GM10248 (cell line): ENCODE results near the gene SCAMP2.

Experiments
- CTCF ChIA-PET: fragments of 300-600 bp; sonication (Branson Sonifier 250); formaldehyde crosslinking; extraction: SDS; loops from one replicate; lab custom pipeline; 2021; ENCODE audit warnings: antibody characterized with exemption; lab: Yijun Ruan, JAX
- POLR2A ChIA-PET: fragments of 350-650 bp; sonication (Branson Sonifier 250); formaldehyde crosslinking; extraction: SDS; loops from one replicate; lab custom pipeline; 2020; ENCODE audit warnings: antibody characterized with exemption; lab: Yijun Ruan, JAX
- DNase-seq: peaks from one replicate; pipeline ENCODE4 v3.0.0; 2012; ENCODE audit errors: extremely low spot score
- TF ChIP-seq, protein P1 (sequence below): IDR thresholded peaks from 2 replicates; pipeline ENCODE4 v1.5.1; 2012; ENCODE audit warnings: mild to moderate bottlenecking, low read depth; ENCODE audit errors: extremely low read depth, missing control alignments, control extremely low read depth

The SCAMP2 gene

DNA sequence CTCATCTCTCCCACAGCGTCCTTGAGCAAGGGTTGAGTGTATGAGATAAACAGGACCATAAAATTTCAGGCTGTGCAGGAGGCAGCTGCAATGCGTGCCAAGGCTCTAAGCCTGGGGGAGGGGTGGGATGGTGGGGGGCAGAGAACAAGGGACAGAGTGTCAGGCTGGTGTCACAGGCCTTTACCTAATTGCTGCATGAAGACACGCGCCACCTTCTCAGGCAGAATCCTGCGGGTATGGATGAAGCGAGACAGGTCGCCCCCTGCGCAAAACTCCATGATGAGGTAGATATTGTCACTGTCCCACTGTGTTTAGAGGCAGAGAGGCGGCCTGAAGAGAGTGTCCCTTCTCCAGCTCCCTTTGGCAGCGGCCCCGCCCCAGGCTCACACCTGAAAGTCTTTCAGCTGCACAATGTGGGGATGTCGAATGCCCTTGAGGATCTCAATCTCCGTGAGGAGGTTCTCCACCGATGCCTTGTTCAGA is 31.2 kb downstream of the SCAMP2 start:
- TF ChIP-seq, protein P1, sequence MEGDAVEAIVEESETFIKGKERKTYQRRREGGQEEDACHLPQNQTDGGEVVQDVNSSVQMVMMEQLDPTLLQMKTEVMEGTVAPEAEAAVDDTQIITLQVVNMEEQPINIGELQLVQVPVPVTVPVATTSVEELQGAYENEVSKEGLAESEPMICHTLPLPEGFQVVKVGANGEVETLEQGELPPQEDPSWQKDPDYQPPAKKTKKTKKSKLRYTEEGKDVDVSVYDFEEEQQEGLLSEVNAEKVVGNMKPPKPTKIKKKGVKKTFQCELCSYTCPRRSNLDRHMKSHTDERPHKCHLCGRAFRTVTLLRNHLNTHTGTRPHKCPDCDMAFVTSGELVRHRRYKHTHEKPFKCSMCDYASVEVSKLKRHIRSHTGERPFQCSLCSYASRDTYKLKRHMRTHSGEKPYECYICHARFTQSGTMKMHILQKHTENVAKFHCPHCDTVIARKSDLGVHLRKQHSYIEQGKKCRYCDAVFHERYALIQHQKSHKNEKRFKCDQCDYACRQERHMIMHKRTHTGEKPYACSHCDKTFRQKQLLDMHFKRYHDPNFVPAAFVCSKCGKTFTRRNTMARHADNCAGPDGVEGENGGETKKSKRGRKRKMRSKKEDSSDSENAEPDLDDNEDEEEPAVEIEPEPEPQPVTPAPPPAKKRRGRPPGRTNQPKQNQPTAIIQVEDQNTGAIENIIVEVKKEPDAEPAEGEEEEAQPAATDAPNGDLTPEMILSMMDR, result no peak
- POLR2A ChIA-PET, result no interaction called here
- no peak for DNase-seq
- CTCF ChIA-PET, result interaction anchor here (0.8 to 3.8 kb wide), 15 partner anchors 8 to 210 kb away, joined by 3 to 19 read pairs (median 5); partner anchors contain the start of gene FAM219B

DNA sequence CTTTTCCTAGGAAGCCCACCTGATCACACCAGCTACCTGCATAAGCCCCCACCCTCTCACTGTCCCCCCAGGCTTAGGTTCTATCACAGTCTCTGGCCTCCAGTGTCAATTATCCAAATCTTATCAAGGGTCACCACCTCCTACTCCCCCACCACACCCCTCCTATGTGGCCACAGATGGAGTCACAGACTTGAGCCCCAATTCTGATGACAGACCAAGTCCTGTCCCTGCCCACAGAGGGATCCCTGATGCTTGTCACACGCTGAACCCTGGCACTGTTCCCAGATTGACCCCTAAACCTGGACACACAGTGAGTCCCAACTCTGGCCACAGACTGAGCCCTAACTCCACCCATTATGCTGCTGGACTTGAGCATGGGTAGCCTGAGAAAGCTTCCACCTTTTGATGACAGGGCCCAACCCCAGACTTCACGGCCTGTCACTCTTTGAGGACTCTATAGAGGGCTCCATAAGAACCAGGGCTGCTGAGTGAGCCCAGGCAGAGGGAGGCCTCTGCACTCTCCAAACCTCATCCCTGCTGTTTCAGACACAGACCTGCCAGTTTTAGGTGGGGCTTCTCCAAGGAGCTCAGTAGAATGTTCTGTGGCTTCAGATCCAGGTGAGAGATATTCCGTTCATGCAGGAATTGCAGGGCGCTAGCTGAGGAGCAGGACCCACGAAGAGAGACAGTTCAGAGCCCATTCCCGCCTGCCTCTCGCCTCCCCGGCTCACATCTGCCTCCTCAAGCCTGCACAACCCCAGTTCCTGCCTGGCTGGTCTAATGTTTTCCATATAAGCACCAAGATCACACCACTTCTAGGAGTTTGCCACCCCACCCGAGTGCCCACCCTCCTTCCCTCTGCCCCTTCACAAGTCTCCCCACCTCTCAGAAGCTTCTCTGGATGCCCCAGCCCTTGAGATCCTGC is 32.1 kb downstream of the SCAMP2 start:
- ChIA-PET POLR2A (no interaction called here), CTCF (interaction anchor here (0.8 to 3.8 kb wide), 11 partner anchors 11 to 109 kb away, joined by 3 to 19 read pairs (median 4); no protein-coding TSS in a partner anchor)
- TF ChIP-seq, protein P1, result no peak
- DNase-seq, result no peak

DNA sequence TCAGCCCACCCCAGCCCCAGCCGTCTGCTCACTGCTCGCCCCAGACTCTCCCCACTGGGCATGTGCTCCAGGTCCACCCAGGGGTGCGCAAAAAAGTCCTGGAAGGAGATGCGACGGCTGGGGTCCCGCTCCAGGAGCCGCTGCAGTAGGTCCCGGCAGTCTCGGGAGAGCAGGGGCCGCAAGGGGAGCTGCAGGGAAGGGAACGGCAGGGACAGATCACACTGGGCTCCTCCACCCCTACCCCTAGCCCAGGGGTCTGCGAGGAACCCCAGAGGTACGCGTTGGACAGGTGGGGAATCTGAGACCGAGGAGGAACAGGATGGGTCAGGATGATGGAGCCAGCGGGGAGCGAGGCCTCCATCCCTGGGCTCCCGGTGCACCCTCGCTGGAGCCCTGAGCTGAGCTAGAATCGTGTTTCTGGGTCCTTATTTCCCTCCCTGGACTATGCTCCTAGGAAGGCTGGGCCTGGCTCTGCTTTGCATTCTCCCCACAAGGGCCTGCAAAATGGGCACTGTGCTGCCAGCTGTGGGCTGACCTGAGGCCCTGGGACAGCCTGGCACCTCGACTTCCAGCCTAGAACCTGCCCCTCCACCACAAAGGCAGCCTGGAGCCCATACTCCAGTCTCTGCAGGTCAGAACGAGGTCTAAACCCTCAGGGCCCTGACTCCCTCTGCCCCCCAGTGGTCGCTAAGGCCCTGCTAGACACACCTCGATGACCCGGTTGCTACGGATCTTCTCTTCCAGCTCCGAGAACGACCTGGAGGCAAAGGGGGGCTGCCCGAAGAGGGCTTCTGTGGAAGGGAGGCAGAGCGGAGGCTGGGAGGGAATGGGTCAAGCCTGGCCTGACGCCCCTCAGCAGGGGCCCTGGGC is 33.4 kb downstream of the SCAMP2 start:
- ChIA-PET POLR2A (no interaction called here), CTCF (interaction anchor here (0.6 to 3.8 kb wide), 9 partner anchors 13 to 111 kb away, joined by 3 to 19 read pairs (median 3); no protein-coding TSS in a partner anchor)
- TF ChIP-seq, protein P1, result no peak
- DNase-seq, result no peak

DNA sequence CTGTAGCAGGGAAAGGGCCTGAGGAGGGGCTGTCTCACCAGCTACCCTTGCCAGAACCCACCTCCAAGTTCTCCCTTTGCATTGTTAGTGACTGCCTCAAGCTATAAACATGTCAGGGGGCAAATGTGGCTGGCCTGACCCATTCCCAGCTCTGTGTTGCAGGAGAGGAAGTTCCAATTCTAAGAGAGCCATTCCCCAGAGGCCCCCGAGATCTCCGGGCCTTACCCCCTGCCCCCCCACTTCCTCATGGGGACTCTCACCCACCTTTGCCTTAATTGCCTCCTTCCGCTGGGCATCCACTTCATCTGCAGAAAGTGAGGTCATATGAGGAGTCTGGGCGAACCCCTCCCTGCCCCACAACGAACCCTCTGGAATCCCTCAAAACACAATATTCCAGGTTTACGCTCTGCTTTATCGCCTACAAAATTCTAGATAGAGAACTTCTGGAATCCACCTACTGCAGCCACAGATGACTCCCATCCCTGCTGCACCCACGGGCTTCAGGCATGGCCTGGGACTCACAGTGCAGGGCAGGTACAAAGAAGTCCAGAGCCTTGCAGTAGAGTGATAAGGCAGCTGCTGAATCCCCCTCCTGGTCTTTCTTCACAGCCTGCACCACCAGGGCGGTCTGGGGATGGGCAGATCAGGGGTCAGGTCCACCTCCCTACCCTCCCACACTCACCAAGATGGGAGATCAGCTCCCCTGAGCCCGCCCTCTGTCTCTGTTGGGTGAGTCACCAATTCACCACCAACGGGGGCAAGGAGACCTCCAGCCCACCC is 34.2 kb downstream of the SCAMP2 start:
- no peak for DNase-seq
- TF ChIP-seq, protein P1, result no peak
- ChIA-PET POLR2A (no interaction called here), CTCF (interaction anchor here (0.6 to 3.7 kb wide), 10 partner anchors 17 to 205 kb away, joined by 3 to 21 read pairs (median 4); no protein-coding TSS in a partner anchor)

DNA sequence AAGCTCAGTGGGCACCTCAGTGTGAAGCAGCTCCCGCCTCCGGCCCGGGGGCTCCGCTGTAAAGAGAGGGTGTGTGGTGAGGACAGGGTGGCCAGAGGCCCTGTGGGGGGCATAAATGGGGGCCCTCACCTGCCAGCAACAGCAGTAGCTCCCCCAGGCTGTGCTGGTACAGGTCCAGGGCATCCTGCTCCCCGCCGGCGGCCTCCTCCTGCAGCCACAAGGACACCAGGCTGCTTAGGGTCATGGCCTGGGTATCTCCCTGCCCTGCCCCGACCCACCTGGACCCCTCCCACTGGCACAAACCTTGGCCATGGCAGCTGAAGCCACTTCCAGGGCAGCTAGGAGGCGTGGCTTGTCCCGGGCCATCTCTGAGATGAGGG is 35.0 kb downstream of the SCAMP2 start:
- no peak for DNase-seq
- CTCF ChIA-PET, result interaction anchor here (0.8 to 3.7 kb wide), 9 partner anchors 16 to 205 kb away, joined by 3 to 21 read pairs (median 4); no protein-coding TSS in a partner anchor

More for the DNA sequence above, 35.0 kb downstream of the SCAMP2 start:
- TF ChIP-seq, protein P1, result no peak
- POLR2A ChIA-PET, result no interaction called here
